ENCODE data around the gene CALM1. TPM values are rescaled to one million over a fixed set of nuclear protein-coding genes. Genes with fewer than 3 reads are reported as not detected.

Gene CALM1
- total RNA-seq, 1 donor from 2014 or later: 314 TPM

DNA sequence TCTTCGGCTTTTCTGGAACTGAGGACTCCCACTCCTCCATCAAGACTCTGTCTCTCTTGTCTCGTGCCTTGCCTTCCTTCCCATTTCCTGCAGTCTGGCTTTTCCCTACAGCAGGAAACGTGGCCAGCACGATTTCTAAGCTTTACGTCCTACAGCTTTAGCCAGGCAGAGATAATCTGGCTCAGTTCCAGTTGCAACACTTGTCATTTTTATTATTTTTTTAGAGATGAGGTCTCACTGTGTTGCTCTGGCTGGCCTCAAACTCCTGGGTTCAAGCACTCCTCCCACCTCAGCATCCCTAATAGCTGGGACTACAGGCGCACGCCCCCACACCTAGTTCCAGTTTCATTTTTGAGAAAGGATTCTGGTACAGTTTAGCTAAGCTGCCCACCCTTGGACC lies 19.9 kb downstream of the CALM1 start:
- POLR2A ChIA-PET: no interaction called here
- Mint-ChIP-seq H3K4me3 (no peak overlapping the region), H3K9me3 (peaks cover 2% of the 10 kb centered on the region), H3K27ac (no peak overlapping the region), H3K36me3 (ENCODE audit: low read depth) (no peaks in the 10 kb centered on the region), H3K27me3 (no peaks in the 10 kb centered on the region), H3K4me1 (no peaks in the 10 kb centered on the region)
- TF ChIP-seq, protein P1, sequence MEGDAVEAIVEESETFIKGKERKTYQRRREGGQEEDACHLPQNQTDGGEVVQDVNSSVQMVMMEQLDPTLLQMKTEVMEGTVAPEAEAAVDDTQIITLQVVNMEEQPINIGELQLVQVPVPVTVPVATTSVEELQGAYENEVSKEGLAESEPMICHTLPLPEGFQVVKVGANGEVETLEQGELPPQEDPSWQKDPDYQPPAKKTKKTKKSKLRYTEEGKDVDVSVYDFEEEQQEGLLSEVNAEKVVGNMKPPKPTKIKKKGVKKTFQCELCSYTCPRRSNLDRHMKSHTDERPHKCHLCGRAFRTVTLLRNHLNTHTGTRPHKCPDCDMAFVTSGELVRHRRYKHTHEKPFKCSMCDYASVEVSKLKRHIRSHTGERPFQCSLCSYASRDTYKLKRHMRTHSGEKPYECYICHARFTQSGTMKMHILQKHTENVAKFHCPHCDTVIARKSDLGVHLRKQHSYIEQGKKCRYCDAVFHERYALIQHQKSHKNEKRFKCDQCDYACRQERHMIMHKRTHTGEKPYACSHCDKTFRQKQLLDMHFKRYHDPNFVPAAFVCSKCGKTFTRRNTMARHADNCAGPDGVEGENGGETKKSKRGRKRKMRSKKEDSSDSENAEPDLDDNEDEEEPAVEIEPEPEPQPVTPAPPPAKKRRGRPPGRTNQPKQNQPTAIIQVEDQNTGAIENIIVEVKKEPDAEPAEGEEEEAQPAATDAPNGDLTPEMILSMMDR (IDR thresholded peaks at IDR 0.05): no peak
- no peak for ATAC-seq (ENCODE audit: low read depth)
- DNase-seq: no peak
- intact Hi-C loops (cut with micrococcal nuclease): no loop called here
- CTCF ChIA-PET: no interaction called here

DNA sequence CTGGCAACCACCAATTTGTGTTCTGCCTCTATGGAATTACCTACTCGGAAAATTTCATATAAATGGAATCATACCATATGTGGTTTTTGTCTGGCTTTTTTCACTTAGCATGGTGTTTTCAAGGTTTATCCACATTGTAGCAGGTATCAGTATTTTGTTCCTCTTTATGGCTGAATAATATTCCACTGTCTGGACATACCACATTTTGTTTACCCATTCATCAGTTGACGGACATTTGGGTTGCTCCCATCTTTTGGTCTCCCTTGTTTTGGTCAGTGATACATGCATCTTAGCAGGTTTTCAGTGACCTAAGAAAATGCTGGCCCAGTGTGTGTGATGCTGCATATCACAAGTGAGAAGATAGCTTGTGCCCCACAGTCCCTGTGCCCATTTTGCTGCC lies 21.2 kb downstream of the CALM1 start:
- ChIA-PET POLR2A (no interaction called here), CTCF (no interaction called here)
- TF ChIP-seq, protein P1 (IDR thresholded peaks at IDR 0.05): no peak
- intact Hi-C loops (cut with micrococcal nuclease): no loop called here
- Mint-ChIP-seq H3K9me3 (peaks cover 2% of the 10 kb centered on the region), H3K36me3 (ENCODE audit: low read depth) (no peaks in the 10 kb centered on the region), H3K4me3 (no peak overlapping the region), H3K27ac (peak overlapping the region; percentile 3), H3K4me1 (no peaks in the 10 kb centered on the region), H3K27me3 (no peaks in the 10 kb centered on the region)
- DNase-seq: no peak
- no peak for ATAC-seq (ENCODE audit: low read depth)

- POLR2A ChIA-PET: interaction anchor here (1.6 kb wide), 1 partner anchor 20 kb away, joined by 5 read pairs; no protein-coding TSS in a partner anchor
- no peaks in the 10 kb centered on the region for H3K36me3 Mint-ChIP-seq (ENCODE audit: low read depth)
- peaks cover 2% of the 10 kb centered on the region for H3K9me3 Mint-ChIP-seq
- CTCF ChIA-PET: no interaction called here
- no peaks in the 10 kb centered on the region for H3K4me1 Mint-ChIP-seq
- H3K4me3 Mint-ChIP-seq: no peak overlapping the region
- H3K27ac Mint-ChIP-seq: no peak overlapping the region
- no peaks in the 10 kb centered on the region for H3K27me3 Mint-ChIP-seq
- TF ChIP-seq, protein P1 (IDR thresholded peaks at IDR 0.05): no peak
- intact Hi-C loops (cut with micrococcal nuclease): no loop called here
- ATAC-seq (ENCODE audit: low read depth) (no peak), DNase-seq (no peak)
These were observed 22.4 kb downstream of the CALM1 start for GRCh38 chr14:90419200-90419599.

DNA sequence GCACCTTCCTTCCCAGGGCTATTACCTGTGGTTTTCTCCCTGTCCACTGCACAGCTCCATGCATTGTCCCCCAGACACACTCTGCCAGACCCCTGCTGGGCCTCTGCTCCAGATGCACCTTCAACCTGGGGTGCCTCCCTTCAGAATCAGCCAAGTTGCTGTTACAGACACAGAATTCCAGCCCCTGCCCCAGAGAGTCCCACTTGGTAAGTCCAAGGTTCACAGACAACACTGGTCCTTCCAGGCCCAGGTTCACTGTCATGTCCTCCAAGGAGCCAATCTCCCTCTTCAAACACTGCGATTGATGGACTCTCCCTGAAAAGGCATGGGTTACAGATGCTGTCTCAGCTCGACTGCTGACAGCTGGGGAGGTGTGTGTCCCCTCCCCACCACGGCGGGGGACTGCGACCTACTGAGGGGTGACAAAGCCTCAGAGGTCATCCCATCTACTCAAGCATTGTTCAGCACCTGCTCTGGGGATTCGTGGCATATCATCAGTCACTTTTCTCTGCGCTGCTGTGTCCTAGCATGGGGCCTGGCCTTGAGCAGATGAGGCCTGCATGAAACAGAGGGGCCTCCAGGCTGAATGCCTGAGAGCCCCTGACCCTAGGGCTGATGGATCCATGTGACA lies 24.3 kb downstream of the CALM1 start:
- POLR2A ChIA-PET: no interaction called here
- intact Hi-C loops (cut with micrococcal nuclease): no loop called here

DNA sequence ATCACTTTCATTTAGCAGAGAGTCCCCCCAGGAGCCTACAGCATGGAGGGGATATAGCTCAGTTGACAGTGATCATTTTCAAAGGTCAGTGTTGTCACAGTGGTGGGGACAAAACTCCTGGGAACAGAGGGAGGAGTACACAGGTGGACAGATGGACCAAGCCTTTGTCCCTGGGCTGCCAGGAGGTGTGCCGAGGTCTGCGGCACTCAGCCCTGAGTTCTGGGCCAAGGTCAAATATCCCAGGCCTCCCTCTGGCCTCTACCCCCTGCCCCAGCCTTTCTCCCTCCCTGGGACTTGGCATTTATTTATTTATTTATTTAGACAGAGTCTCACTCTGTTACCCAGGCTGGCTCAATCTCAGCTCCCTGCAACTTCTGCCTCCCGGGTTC lies 24.8 kb downstream of the CALM1 start:
- no peak for ATAC-seq (ENCODE audit: low read depth)
- intact Hi-C loops (cut with micrococcal nuclease): no loop called here
- CTCF ChIA-PET: no interaction called here

More for the DNA sequence above, 24.3 kb downstream of the CALM1 start:
- TF ChIP-seq, protein P1 (IDR thresholded peaks at IDR 0.05): no peak
- no peaks in the 10 kb centered on the region for H3K4me1 Mint-ChIP-seq
- no peak overlapping the region for H3K4me3 Mint-ChIP-seq
- no peak for DNase-seq
- CTCF ChIA-PET: no interaction called here
- no peak for ATAC-seq (ENCODE audit: low read depth)
- H3K36me3 Mint-ChIP-seq (ENCODE audit: low read depth): no peaks in the 10 kb centered on the region
- no peak overlapping the region for H3K27ac Mint-ChIP-seq
- H3K27me3 Mint-ChIP-seq: no peaks in the 10 kb centered on the region
- H3K9me3 Mint-ChIP-seq: peaks cover 2% of the 10 kb centered on the region

More for the DNA sequence above, 24.8 kb downstream of the CALM1 start:
- H3K9me3 Mint-ChIP-seq: peaks cover 2% of the 10 kb centered on the region
- no peaks in the 10 kb centered on the region for H3K36me3 Mint-ChIP-seq (ENCODE audit: low read depth)
- H3K4me1 Mint-ChIP-seq: no peaks in the 10 kb centered on the region
- TF ChIP-seq, protein P1 (IDR thresholded peaks at IDR 0.05): no peak
- H3K27me3 Mint-ChIP-seq: peaks cover under 1% of the 10 kb centered on the region
- H3K4me3 Mint-ChIP-seq: no peak overlapping the region
- POLR2A ChIA-PET: no interaction called here
- no peak for DNase-seq
- H3K27ac Mint-ChIP-seq: no peak overlapping the region

Measured in activated B cell treated with CpG ODN at 0.5 μM for 24 hours (primary cell).